GM18519 (cell line): Measurements from ENCODE around the gene FGFBP2.

Source experiments
- ATAC-seq: cut with Tn5 transposase; IDR thresholded peaks from one replicate; pipeline ENCODE4 v1.9.1; 2021; ENCODE audit warnings: mild to moderate bottlenecking, moderate library complexity; ENCODE audit not compliant: unreplicated experiment, low FRiP score

The FGFBP2 gene

GRCh38 chr4:15963001-15963451 lies at the start of gene FGFBP2:
Gene FGFBP2 (minus strand): TSS chr4:15963175. CDS start chr4:15963129, 46 bp downstream.
- no peak for ATAC-seq

GRCh38 chr4:16011173-16011572 lies 48.2 kb upstream of the FGFBP2 start:
- ATAC-seq, result no peak

- no peak for ATAC-seq
Observed at GRCh38 chr4:16009153-16009552, 46.2 kb upstream of the FGFBP2 start.

GRCh38 chr4:16007471-16008095 lies 44.6 kb upstream of the FGFBP2 start:
- ATAC-seq, result no peak

GRCh38 chr4:16006771-16007446 lies 43.9 kb upstream of the FGFBP2 start:
- no peak for ATAC-seq

GRCh38 chr4:16005676-16006075 lies 42.7 kb upstream of the FGFBP2 start:
- no peak for ATAC-seq

GRCh38 chr4:16001484-16001858 lies 38.5 kb upstream of the FGFBP2 start:
- ATAC-seq, result peak; percentile 78

GRCh38 chr4:16000708-16001483 lies 37.9 kb upstream of the FGFBP2 start:
- ATAC-seq, result no peak

GRCh38 chr4:15996773-15997172 lies 33.8 kb upstream of the FGFBP2 start:
- no peak for ATAC-seq

GRCh38 chr4:15995826-15996225 lies 32.9 kb upstream of the FGFBP2 start:
- ATAC-seq, result no peak

GRCh38 chr4:15992167-15992485 lies 29.2 kb upstream of the FGFBP2 start:
- no peak for ATAC-seq

GRCh38 chr4:15990570-15991285 lies 27.8 kb upstream of the FGFBP2 start:
- ATAC-seq, result no peak

GRCh38 chr4:15989424-15989823 lies 26.4 kb upstream of the FGFBP2 start:
- ATAC-seq, result no peak

GRCh38 chr4:15988222-15988621 lies 25.2 kb upstream of the FGFBP2 start:
- ATAC-seq, result no peak

- ATAC-seq, result no peak
Observed at GRCh38 chr4:15986907-15987306, 23.9 kb upstream of the FGFBP2 start.

GRCh38 chr4:15983610-15984009 lies 20.6 kb upstream of the FGFBP2 start:
- no peak for ATAC-seq

- no peak for ATAC-seq
Observed at GRCh38 chr4:15982842-15983524, 20.0 kb upstream of the FGFBP2 start.

- ATAC-seq, result no peak
Observed at GRCh38 chr4:15976456-15977447, 13.8 kb upstream of the FGFBP2 start.

- ATAC-seq, result no peak
Observed at GRCh38 chr4:15971068-15971801, 8.3 kb upstream of the FGFBP2 start.
